COLO668 (cell line): ENCODE measurements around the gene ATXN1.

Experiments used
- DNase-seq: peaks from one replicate; lab custom pipeline; 2025; ENCODE audit not compliant: unreplicated experiment; lab: John Stamatoyannopoulos, UW

Gene ATXN1

DNA sequence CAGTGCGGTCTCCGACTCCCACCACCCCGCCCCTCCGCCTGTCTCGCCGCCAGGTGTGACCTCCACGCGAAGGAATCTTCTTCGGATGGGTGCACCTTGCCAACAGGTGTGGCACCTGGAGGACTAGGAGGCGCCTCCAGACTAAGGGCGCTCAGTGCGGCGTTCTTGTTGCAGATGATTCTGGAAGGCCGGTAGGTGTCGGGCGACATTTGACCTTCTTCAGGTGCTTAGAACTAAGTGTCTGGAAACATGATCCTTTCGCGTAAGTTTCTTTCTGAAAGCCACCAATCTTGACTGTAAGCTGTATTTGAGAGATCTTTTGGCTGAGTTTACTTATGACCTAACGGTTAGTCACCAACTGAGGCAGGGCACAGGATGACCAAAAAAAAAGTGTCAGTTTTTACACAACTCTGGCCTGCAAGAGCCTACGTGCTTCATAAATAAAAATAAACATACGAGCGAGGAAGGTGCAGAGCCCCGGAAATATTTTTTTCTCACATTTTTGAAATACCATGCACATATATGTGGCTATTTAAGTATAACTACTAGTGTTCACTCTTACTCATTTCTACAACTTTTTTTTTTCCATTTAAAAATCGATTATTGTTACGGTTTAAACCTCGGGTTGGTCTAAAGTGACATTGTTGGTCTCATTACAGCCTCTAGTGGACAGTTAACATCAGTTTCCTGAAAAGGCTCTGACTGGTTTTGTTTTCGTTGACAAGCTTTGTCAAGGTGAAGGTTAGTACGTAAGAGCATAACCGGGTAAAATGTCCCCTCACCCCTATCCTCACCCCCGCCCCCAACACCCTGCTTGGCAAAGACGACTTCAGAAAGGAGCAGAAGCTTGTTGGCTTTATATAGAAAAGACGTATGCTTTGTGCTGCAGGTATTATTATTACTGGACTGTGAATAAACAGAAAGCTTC lies 1.6 kb upstream of the ATXN1 start:
- peak; percentile 45 for DNase-seq

DNA sequence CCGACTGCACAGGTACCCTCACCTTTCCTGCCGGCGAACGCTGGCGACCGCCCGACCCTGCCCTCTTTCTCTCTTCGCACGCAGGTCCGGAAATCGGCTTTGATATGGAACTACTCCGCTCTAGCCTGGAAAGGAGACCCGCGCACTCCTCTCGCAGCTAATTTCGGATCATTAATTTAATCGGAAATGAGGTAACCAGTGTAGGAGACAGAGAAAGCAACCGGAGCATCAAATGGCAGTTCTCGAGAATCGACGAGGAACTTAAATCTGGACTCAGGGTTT lies 949 bp upstream of the ATXN1 start:
- DNase-seq, result no peak

DNA sequence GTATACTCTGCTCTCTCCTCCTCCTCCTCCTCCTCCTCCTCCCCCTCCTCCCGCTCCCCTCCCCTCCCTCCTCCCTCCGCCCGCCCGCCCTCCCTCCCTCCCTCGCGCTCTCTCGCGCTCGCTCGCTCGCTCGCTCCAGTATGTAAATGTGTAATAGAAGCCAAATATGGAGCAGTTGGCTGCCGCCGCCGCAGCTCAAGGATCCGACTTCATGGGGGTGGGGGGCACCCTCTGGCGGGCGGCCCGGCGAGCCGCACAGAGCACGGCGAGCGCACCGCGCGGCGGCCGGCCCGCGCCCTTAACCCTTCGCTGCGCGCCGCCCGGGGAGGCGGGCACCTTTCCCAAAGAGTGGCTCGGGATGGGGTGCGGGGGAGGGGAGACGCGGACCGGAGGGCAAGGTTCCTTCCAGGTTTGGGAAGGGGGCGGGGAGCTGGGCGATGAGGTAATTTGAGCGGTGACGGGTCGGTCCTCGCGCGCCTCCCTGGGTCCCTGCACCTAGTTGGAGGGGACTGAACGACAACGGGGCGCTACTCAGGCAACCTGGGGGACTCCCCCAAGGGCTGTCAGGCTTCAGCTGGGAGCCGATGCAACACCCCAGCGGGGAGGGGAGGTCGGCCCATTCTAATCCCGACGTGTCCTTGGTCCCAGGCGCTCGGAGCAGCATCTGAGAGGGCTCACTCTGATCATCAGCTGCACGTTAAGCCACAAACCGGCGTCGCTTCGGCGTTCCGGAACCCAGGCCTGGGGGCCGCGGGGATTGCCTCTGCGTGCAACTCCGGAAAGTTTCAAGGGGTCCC lies 409 bp upstream of the ATXN1 start:
- peak; percentile 85 for DNase-seq

DNA sequence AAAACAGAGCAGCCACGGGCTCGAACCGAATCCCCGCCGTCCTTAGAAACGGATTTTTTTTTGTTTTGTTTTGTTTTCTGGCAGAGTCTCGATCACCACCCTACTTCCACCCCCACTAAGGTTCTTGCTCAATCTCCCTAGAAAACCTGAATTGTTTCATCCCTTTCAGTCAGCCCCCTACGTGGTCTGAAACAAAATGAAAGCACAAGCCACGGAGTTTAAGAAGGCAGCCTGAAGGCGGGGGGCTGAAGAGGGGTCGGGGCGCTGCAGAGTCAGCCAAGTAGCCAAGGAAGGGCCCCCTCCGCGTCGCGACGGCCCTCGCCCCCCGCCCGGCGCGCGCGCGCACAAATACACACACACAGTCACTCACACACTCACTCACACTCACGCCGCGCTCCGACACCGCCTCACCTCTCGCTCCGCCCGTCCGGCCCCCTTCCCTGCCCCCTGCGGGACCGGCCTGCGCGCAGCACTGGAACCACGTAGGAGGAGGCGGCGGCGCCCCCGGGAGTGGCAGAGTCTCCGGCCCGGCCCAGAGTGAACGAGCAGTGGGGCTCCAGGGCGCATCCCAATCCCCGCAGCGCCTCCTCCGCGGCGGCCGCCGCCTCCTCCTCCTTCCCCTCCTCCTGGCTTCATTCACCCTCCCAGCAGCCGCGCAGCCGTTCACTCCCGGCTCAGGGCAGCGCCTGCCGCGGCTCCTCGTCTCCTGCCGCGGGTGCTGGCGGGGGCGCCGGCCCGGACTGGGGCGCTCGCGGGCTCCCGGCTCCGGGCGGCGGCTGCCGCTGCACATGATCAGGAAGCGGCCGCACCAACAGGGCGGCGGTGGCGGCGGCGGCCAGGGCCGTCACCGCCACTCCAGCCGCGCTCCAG lies 1.4 kb downstream of the ATXN1 start:
- DNase-seq, result peak; percentile 80

DNA sequence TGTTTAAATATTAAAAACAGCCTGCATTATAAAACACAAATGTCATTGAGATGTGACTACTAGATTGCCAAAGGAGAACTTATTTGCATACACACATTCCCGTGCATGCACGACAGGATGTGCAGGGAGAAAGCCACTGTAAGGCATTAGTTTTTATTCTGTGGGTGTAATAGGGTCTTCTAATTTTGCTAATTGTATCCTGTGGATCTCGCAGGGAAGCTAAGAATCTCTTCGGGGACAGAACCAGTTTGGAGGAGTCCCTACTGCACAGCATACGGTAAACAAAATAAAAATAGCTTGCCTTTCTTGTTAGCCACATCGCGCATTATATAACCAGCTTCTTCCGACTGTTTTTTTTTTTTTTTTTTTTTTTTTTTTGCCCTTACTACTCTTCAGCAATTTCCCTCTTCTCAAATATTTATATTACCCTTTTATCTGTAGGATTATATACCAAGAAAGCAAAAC lies 2.0 kb downstream of the ATXN1 start:
- DNase-seq, result peak; percentile 3

DNA sequence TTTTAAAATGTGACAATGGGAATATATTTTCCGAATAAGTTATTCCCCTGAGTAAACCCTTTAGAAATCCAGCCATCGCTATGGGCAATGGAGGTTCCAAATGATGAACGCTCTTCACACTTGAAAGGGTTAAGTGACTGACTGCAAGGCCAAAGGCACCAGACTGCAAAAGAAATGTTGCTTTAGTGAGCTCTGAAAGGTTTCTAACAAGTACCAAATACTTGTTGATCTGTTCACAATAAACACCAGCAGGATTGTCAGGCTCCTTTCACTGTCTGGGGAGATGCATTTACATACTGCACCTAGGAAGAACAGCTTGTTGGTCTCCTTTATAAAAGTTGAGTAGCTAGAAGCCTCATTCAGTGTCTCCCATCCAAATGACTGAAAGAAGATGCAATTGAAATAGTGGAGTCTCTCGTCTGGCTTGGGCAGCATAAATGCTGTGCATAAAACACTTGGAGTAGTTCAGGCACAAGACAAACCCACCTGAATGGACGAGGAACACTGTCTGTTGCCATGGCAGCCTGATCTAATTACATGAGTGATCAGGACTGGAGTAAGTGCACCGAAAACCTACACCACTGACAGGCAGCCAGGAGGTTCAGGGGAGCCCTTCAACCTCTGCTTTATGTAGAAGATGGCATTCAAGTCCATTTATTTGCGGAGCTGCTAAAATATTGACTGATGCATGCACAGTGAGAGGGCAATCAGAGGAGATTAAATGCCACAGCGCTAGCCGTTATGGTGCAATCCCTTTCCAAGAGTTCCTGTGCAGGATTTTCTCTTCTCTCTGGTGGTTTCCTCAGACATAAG lies 2.9 kb downstream of the ATXN1 start:
- peak; percentile 48 for DNase-seq

DNA sequence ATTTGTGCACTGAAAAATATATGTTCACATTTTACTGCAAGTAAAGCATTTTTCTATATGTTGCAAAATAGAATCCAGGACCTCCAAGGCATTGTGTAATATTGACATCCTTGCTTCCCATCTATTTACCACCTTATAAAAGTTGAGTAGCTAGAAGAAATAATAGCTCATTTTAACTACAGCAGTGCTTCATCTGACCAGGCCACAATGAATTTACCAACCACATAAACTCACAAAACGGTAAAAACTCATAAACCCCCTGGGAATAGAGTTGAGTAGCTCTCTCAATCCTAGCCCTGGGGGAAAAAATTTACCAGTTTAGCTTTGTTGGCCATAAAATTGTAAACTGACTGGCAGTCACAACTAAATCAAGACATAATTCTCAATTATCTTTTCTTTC lies 3.9 kb downstream of the ATXN1 start:
- no peak for DNase-seq

DNA sequence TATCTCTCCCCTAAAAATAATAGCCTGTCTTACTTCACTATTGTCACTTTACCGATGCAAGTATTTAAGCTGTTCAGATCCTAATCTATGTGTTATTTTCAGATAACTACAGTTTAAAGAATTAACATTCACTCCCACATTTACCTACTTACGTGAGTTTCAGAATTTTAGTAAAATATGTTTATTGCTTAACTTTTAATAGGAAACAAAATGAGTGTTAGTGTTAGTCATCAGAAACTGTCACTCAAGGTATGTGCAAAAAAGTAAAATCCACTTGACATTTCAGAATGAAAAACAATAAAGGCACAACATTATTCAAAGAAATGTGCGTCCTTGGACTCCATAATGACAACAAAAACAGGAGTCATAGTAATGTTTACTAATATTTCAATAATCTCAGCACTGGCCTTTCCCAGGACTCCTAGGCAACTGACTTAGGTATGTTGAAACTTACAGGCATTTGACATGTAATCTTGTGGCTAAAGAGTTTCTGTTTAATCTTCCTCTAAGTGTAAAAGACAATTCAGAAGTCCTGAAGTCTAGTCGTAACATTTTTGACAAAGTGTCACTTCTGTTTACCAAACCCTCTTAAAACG lies 4.5 kb downstream of the ATXN1 start:
- no peak for DNase-seq

DNA sequence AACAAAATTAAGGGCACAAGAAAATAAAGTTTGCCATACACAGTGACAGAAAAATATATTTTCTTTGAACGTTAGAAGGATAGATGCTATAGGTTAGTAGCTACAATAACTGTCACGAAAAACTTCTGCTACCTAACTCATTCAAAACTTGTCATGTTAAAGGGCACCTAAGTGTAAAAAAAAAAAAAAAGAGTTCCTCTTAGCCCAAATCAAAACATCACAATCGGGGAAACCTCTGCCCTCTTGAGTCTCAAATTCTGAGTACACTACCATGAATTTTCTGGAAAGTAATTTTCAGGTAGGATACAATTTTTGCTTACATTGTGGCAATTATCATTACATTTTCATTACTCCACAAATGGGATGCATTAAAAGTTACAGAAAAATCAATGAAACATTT lies 5.7 kb downstream of the ATXN1 start:
- DNase-seq, result no peak

DNA sequence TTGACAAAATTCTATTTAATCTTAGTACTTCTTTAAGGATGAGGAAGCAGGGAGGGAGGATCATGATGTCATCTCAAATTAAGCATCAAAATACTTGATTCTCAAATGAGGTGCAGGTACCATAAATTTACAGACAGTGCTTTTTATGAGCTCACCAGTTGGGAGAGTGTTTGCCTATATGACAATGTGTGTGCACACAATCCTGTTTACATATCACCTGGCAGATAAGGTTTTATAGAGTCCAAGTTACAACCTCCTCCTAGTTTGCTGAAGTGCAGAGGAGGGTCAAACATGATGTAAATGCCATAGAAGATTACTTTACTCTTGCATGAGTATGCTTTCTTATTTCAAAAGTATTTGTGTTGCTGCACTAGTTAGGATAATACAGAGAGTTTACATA lies 6.4 kb downstream of the ATXN1 start:
- DNase-seq, result peak; percentile 3

DNA sequence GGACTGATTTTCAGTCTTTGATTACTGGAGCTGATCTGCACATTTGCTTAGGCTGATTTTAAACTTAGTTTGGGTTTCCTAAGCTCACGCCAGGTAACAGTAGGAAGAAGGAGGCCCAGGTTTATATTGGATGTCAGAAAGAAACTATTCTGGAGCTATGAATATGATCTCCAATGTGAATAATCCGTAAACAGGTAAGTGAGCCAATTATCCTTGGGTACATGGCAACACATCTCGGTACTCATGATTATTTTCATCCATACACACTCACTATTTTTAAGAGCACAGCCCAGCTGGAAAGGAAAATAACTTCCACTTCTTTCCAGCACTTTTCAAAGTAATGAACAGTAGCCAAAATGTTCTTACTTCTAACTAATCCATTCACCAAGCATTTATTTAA lies 7.0 kb downstream of the ATXN1 start:
- no peak for DNase-seq

DNA sequence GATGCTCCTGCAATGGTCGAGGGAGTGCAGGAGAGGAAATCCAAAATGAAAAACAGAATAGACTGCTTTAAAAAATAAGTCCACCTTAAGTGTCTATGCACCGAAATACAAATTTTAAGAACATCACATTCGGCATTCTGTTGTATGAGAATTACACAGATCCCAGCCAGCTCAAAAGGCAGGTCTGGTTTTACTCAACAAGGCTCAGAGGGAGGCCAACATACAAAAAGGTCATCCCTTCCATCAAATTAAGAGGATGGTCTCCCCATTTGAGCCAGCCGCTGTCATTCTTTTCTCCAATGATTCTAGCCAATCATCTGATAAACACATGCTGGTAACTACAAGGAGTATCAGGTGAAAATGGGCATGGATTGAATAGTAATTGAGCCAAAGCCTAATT lies 7.9 kb downstream of the ATXN1 start:
- DNase-seq, result no peak

DNA sequence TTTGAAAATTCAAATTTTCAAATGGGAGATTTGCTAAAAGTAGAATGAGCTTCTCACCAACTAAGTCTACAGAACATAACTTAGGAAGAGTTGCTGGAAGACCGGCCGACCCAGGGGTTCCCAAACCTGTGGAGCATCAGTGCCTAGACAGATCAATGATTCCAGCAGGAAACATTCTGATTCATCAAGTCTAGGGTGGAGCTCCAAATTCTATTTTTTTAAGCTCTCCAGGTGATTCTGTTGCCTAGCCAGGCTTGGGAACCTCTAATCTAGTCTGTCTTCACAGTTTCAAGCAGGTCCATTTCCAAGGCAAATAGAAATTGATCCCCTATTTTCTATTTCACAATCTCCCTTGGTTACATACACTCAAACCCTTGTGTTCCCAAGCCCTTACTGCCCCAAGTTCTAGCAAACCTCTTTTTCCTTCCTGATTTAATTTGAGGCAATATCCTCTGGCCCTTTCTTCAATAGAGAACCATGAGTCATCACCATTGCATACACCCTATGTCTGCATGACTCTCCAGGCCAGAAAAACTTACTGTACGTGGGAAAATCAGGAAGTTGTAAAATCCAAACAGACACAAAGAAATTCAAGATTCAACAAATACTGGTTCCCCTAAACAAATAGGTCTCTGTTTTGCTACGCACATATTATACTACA lies 8.9 kb downstream of the ATXN1 start:
- DNase-seq, result no peak

DNA sequence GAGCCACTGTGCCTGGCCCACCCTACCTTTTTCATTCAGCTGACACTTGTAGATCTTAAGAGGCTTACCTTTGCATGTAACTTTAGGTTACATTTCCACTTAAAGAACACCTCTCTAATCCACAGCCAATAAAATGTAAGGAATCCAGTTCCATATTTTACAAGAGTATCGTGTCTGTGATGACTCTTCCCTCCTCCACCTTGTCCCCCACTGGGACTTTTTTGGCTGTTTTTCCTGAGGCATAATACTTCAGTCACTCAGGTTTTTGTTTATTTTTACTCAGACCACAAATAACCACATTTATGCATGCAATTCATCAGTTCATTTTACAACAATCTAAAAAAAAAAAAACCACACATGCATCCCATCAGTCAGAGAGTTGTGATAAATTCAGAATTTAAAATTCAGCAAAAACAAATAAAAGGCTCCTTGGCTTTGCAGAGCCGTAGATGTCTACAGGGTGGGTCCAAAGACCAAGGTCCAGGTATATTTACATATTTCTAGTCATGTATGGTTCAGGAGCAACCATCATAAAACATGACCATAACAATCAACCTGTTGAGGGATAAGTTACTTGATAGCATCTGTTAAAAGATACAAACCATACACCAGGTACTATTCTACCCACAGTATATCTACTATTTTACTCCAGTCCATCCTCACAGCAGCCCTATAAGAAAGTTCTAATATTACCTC lies 9.9 kb downstream of the ATXN1 start:
- no peak for DNase-seq

DNA sequence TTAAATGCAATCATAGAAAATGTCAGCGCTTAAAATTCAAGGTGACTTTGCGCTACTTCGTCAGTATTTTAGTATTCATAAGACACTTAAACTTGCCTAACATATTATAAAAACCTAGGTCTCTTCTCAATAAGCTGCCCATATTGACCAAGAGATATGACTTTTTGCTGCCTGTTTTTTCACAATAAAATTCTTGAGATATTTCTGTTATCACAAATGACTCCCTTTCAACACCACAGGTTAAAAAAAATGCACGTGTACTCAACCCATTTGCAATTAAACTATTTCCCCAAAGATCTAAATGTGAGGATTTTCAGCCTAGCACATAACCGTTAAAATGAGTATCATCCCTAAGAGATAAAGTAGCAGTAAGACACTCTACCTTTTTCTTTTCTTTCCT lies 10.7 kb downstream of the ATXN1 start:
- no peak for DNase-seq

DNA sequence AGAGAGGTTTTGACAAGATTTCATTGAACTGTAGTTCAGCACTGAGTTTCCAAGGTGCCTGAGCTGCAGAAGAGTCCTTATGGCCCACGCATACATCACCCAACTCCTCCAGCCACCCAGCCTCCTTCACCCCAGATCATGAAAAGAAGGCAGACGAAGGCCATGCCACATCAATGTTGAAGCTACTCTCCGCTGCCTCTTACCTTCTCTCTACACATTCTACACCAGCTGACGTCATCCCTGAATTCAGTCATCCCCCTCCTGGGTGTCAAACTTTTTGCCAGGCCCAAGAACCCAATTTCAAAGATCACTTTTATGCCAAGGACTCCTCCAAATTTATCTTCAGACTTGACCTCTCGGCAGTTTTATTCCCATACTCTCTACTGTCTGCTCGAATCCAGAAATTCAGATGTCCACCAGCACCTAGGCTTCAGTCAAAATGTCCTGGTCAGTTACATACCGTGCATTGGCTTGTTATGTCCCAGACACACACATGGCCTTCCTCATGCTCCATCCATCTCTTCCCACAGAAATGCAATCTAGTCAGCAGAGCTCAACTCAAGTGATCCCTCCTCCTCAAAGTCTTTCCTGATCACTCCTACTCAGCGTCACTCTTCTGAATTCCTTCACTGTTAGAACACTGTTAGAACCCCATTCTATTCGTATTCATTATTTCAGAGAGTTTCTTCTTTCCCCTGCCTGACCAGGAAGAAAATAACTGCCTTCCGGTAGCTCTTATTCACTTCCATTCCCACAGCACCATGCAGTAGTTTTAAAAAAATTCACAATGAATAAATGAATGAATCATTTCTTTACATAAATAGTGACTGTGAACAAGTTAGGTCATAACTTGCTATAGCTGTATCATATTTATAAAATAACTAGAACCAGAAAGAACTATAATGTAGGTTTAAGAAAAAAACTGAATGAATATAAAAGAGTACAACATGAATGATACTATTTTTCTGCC lies 11.5 kb downstream of the ATXN1 start:
- DNase-seq, result no peak

DNA sequence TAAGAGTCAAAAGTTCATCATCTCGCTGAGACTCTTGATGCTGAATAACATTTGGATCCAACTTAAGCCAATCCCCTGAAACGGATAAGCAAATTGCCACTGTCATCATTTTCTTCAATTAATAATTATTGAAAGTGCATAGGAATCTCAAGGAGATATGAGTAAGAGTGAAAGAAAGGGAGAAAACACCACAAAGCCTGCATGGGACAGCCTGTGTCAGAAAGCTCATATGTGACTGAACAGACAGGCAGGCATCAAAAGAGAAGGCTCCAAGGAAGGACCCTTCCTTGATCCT lies 13.3 kb downstream of the ATXN1 start:
- no peak for DNase-seq
